Natural killer cell (primary cell): ENCODE measurements around the gene TRMT44. TPM values are rescaled to one million over a fixed set of nuclear protein-coding genes. Genes with fewer than 3 reads are reported as not detected.

Experiments used
- ATAC-seq, 3 donors: fragments of 150-1000 bp in 2 of 3; fragments of 200-7000 bp in 1 of 3; cut with Tn5 transposase; 1 replicate in 1 of 3; 2 replicates in 2 of 3; pipeline ENCODE4 v1.10.0; 2021; ENCODE audit warnings: mild to moderate bottlenecking in 2 of 3, moderate library complexity in 2 of 3
- DNase-seq, 2 donors: peaks; one replicate each; pipeline versions ENCODE4 v3.0.0 to v3.0.0-alpha.2; 2013 to 2021; ENCODE audit warnings: mixed read lengths in 1 of 2
- H3K27ac ChIP-seq: one replicate; pipeline ENCODE4 v1.5.1; 2013; ENCODE audit warnings: mild to moderate bottlenecking, low read length
- H3K27me3 ChIP-seq: one replicate; pipeline ENCODE4 v1.6.1; 2013; ENCODE audit warnings: low read length; ENCODE audit not compliant: control insufficient read depth, insufficient read depth
- H3K36me3 ChIP-seq: one replicate; pipeline ENCODE4 v1.6.1; 2013; ENCODE audit warnings: low read length; ENCODE audit not compliant: control insufficient read depth, insufficient read depth
- H3K4me1 ChIP-seq: one replicate; pipeline ENCODE4 v1.6.1; 2013; ENCODE audit warnings: low read length; ENCODE audit not compliant: control insufficient read depth, insufficient read depth
- H3K4me3 ChIP-seq: one replicate; pipeline ENCODE4 v1.5.1; 2013; ENCODE audit warnings: low read length
- H3K9me3 ChIP-seq: one replicate; pipeline ENCODE4 v1.6.1; 2013; ENCODE audit warnings: low read length; ENCODE audit not compliant: control insufficient read depth, insufficient read depth
- H3K27ac Mint-ChIP-seq, 2 donors: one replicate each; pipeline ENCODE4 v1.8.0; 2022; ENCODE audit warnings: mild to moderate bottlenecking in 2 of 2, mixed read lengths in 2 of 2, moderate library complexity in 1 of 2
- H3K27me3 Mint-ChIP-seq, 2 donors: one replicate each; pipeline ENCODE4 v1.8.0; 2022; ENCODE audit warnings: low read depth in 2 of 2, mixed read lengths in 2 of 2
- H3K36me3 Mint-ChIP-seq: one replicate; pipeline ENCODE4 v1.8.0; 2022; ENCODE audit warnings: mixed read lengths
- H3K4me1 Mint-ChIP-seq, 2 donors: one replicate each; pipeline ENCODE4 v1.8.0; 2022; ENCODE audit warnings: mixed read lengths in 2 of 2
- H3K4me3 Mint-ChIP-seq: one replicate; pipeline ENCODE4 v1.8.0; 2022; ENCODE audit warnings: mild to moderate bottlenecking, moderate library complexity, mixed read lengths
- H3K9me3 Mint-ChIP-seq, 2 donors: one replicate each; pipeline ENCODE4 v1.8.0; 2022; ENCODE audit warnings: mixed read lengths in 2 of 2
- WGBS: methylation state at CpG from one replicate; pipeline ENCODE4 v1.1.7; 2013; ENCODE audit warnings: missing lambda C conversion rate; ENCODE audit not compliant: insufficient coverage; 5-methylcytosine and 5-hydroxymethylcytosine counted together
- intact Hi-C: fragments of 100-400 bp; cut with micrococcal nuclease; formaldehyde crosslinking; loops from one replicate; pipeline ENCODE4 v1.14.2; 2022
- total RNA-seq, 4 donors: library from RNA; stranded (reverse); fragments of 120-200 nt in 1 of 4; gene quantifications; one replicate each; pipeline versions ENCODE4 v1.2.3 to v1.2.4, GENCODE V29; 2013 to 2022
- TF ChIP-seq, protein P1 (sequence below): fragments of 200-600 bp; IDR thresholded peaks from one replicate; pipeline ENCODE4 v1.8.0; 2022; ENCODE audit warnings: antibody characterized with exemption

TRMT44 gene
- total RNA-seq, 3 donors from 2014 or later (not counting 1 experiment from before 2014, with no cell fraction given): 24.4 to 37.5 (median 34.3) TPM

DNA sequence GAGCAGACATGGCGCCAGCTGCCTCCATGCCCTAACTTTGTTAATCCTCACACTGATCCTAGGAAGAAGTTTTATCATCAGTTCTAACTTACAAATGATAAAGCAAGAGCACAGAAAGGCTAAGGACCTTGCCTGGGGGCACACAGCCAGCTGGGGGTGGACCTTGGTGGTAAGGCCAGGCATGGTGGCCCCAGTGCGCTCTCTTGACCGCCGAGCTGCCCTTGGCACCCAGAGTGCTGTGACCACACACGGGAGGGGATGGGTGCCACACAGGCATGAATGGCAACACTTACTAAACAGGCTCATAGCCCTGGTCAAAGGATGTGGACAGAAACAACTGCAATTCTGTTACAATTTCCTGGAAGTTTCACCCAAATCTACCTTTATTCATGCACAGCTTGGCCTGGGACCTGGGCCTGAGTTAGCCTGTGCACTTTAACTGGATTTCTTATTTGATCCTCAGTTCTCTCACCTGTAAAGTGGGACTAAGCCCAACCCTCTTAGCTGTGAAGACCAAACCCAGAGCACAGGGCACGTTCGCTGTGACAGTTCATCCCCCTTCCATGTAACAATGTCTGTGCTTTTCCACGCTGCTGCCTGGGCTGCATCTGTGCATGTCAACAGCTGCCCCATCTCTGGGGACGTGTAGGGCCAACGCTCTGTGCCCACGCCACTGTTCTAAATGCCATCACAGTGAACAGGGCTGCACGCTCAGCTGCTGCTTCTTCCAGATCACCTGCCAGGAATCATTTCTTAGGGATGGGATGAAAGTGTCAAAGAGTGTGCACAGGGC, 44.9 kb upstream of the TRMT44 start:
- H3K36me3 ChIP-seq: peaks cover 8% of the 10 kb centered on the region
- no peaks in the 10 kb centered on the region for H3K27me3 ChIP-seq
- 95% methylated on average over 12 of the region's 12 CpGs for WGBS
- no peak for DNase-seq
- no peaks in the 10 kb centered on the region for H3K9me3 ChIP-seq
- no peak for ATAC-seq
- intact Hi-C loops: no loop called here
- TF ChIP-seq, protein P1, sequence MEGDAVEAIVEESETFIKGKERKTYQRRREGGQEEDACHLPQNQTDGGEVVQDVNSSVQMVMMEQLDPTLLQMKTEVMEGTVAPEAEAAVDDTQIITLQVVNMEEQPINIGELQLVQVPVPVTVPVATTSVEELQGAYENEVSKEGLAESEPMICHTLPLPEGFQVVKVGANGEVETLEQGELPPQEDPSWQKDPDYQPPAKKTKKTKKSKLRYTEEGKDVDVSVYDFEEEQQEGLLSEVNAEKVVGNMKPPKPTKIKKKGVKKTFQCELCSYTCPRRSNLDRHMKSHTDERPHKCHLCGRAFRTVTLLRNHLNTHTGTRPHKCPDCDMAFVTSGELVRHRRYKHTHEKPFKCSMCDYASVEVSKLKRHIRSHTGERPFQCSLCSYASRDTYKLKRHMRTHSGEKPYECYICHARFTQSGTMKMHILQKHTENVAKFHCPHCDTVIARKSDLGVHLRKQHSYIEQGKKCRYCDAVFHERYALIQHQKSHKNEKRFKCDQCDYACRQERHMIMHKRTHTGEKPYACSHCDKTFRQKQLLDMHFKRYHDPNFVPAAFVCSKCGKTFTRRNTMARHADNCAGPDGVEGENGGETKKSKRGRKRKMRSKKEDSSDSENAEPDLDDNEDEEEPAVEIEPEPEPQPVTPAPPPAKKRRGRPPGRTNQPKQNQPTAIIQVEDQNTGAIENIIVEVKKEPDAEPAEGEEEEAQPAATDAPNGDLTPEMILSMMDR: no peak
- no peaks in the 10 kb centered on the region for H3K4me1 Mint-ChIP-seq
- no peaks in the 10 kb centered on the region for H3K27me3 Mint-ChIP-seq
- no peaks in the 10 kb centered on the region for H3K4me1 ChIP-seq
- H3K4me3 Mint-ChIP-seq: no peak overlapping the region
- H3K27ac Mint-ChIP-seq: no peak overlapping the region
- no peaks in the 10 kb centered on the region for H3K9me3 Mint-ChIP-seq
- no peaks in the 10 kb centered on the region for H3K36me3 Mint-ChIP-seq
- H3K27ac ChIP-seq: no peak overlapping the region
- H3K4me3 ChIP-seq: no peak overlapping the region

DNA sequence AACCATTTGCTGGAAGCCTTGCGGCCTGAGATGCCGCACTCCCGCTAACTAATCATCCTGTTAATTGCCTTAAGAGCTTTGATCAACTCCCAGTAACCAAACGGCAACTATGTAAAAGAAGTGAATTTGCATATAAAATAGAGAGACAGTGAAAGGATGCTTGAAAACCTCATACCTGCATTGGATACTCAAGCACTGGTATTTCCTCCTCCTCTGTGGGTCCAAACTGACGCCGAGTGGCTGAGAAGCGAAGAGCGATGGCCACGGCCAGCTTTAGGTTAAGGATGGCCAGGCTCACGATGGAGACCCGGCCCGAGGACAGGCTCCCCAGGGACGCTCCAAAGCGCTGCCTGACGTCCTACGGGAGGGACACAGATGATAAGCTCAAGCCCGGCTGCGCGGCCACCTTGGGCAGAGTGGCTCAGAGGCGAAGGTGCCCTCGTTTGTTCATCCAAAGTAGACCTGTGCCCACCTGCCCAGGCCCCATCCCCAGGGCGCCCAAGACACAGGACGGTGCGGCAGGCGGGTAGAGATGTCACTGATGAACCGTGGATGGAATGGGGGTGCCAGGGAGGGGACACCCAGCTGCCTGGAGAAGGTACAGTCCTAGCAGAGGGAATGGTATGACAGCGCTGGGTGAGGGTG, 43.7 kb upstream of the TRMT44 start:
- no peaks in the 10 kb centered on the region for H3K4me1 Mint-ChIP-seq
- peaks cover 6% of the 10 kb centered on the region for H3K36me3 ChIP-seq

DNA sequence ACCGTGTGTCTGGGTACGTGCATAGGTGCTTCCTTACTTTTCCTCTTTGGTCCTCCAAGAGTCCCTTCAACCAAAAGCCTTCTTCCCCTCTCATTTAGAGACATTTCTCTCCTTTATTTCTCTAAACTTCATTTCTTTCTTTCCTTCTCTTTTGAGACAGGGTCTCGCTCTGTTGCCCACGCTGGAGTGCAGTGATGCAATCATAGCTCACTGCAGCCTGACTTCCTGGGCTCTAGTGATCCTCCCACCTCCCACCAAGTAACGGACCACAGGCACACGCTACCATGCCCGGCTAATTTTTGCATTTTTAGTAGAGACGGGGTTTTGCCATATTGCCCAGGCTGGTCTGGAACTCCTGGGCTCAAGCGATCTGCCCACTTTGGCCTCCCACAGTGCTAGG, 42.2 kb upstream of the TRMT44 start:
- H3K9me3 Mint-ChIP-seq: no peaks in the 10 kb centered on the region
- Histone ChIP-seq H3K9me3 (no peaks in the 10 kb centered on the region), H3K4me1 (no peaks in the 10 kb centered on the region), H3K36me3 (peaks cover 6% of the 10 kb centered on the region), H3K27ac (no peak overlapping the region), H3K4me3 (no peak overlapping the region), H3K27me3 (no peaks in the 10 kb centered on the region)
- TF ChIP-seq, protein P1: no peak
- WGBS: 90% methylated on average over 9 of the region's 9 CpGs
- no peak overlapping the region for H3K4me3 Mint-ChIP-seq
- ATAC-seq: no peak
- H3K36me3 Mint-ChIP-seq: no peaks in the 10 kb centered on the region
- no peaks in the 10 kb centered on the region for H3K27me3 Mint-ChIP-seq
- intact Hi-C loops: no loop called here
- H3K4me1 Mint-ChIP-seq: no peaks in the 10 kb centered on the region
- no peak overlapping the region for H3K27ac Mint-ChIP-seq
- no peak for DNase-seq

More for the DNA sequence above, 43.7 kb upstream of the TRMT44 start:
- DNase-seq (no peak), ATAC-seq (no peak)
- H3K27ac ChIP-seq: no peak overlapping the region
- H3K4me1 ChIP-seq: no peaks in the 10 kb centered on the region
- Mint-ChIP-seq H3K27me3 (no peaks in the 10 kb centered on the region), H3K27ac (no peak overlapping the region), H3K36me3 (no peaks in the 10 kb centered on the region), H3K9me3 (no peaks in the 10 kb centered on the region), H3K4me3 (no peak overlapping the region)
- H3K9me3 ChIP-seq: no peaks in the 10 kb centered on the region
- H3K27me3 ChIP-seq: no peaks in the 10 kb centered on the region
- WGBS: 97% methylated on average over 27 of the region's 27 CpGs
- H3K4me3 ChIP-seq: no peak overlapping the region
- TF ChIP-seq, protein P1: no peak
- intact Hi-C loops: no loop called here
